Measurements from ENCODE around the gene NSFL1C. TPM values are rescaled to one million over a fixed set of nuclear protein-coding genes. Genes with fewer than 3 reads are reported as not detected.
A peak's percentile ranks its signal among the peaks of the same experiment; 100 is the strongest.

Gene NSFL1C
- total and polyA plus RNA-seq, 9 of the 15 experiments (the other 6 are each of a cell fraction or from before 2014, with no cell fraction given) = 20.8 to 119 (median 47.0) TPM

DNA sequence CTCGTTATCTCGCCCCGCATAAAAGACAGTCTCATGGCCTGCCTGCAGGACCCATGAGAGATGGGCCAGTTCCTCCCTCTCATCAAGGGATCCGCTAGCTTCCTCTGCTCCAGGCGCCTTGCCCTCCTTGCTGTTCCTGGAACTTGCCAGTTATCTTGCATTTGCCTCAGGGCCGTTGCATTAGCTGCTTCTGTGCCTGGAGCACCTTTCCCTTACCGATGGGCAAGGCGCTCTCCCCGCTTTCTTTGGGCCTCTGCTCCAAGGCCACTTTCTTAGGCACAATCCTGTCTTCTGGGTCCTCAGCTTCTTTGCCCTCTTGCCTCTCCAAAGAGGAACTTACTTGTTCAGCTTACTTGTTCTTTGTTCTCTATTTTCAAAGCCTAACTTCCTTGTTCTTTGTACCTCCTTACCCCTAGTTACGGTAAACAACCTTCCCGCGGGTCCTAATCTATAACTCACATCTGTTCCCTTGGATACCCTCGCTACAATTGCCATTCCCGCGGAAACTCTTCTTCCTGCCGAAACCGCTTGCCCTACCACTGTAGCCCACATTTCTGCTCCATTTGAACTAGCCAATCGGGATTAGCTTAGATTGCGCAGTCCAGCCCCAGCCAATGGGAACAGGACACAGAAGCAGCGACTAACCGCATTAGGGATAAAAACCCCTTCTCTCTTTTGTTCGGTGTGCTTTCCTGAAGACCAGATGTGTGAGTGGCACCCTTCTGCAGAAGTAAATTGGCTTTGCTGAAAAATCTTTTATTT is 887 bp upstream of the NSFL1C start (continued):
- TF ChIP-seq CTCF (IDR thresholded peaks at IDR 0.05 in 2 of 3, conservative IDR thresholded peaks at IDR 0.05 in 1 of 3; ENCODE audit: insufficient read depth in 2 of 3, low read depth in 1 of 3, low read length in 3 of 3) (no peak), MAX (CRISPR knock-in tag; IDR thresholded peaks at IDR 0.05) (peak; percentile 28; the same call in 1 of the 2 replicates), KAT7 (CRISPR knock-in tag; IDR thresholded peaks at IDR 0.05; ENCODE audit: borderline replicate concordance) (peak; percentile 56; the same call in 1 of the 2 replicates), ASH1L (IDR thresholded peaks at IDR 0.05; ENCODE audit: borderline replicate concordance, low read depth, partially characterized antibody) (peak; percentile 77), CEBPG (CRISPR knock-in tag; IDR thresholded peaks at IDR 0.05) (peak; percentile 94), CEBPG (tag; conservative IDR thresholded peaks at IDR 0.05 in 1 of 2, IDR thresholded peaks at IDR 0.05 in 1 of 2) (peak; percentile 91 to 93), E2F6 (IDR thresholded peaks at IDR 0.05; ENCODE audit: borderline replicate concordance in 1 of 2, extremely low read depth in 1 of 2, insufficient read depth in 1 of 2, insufficient read length in 1 of 2, low read depth in 1 of 2, low read length in 1 of 2, poor library complexity in 1 of 2, severe bottlenecking in 1 of 2) (peak; percentile 61 to 84), PRPF4 (IDR thresholded peaks at IDR 0.05; ENCODE audit: insufficient read depth, low read depth, low read length, poor library complexity, severe bottlenecking) (no peak), L3MBTL2 (IDR thresholded peaks at IDR 0.05) (peak; percentile 81), FOXJ3 (CRISPR knock-in tag; IDR thresholded peaks at IDR 0.05) (peak; percentile 95), RERE (CRISPR knock-in tag; IDR thresholded peaks at IDR 0.05; ENCODE audit: borderline replicate concordance) (no peak), SIN3B (IDR thresholded peaks at IDR 0.05; ENCODE audit: low read depth) (0 out of 2 replicates have a peak, but pooled peaks have one; percentile 19), TCF3 (CRISPR knock-in tag; IDR thresholded peaks at IDR 0.05) (peak; percentile 64), HNRNPL (IDR thresholded peaks at IDR 0.05; ENCODE audit: low read depth, low read length) (no peak), RFX7 (CRISPR knock-in tag; IDR thresholded peaks at IDR 0.05) (no peak)
